Astrocyte (in vitro differentiated cells and primary cell): ENCODE data around the gene GIMAP7. TPM values are rescaled to one million over a fixed set of nuclear protein-coding genes. Genes with fewer than 3 reads are reported as not detected.
"Not testable (repeated sequence)": the region's sequence is repeated elsewhere in the genome, so short reads cannot be mapped to it uniquely, and the experiment has no call there.

Experiments used
- DNase-seq: peaks from one replicate; pipeline ENCODE4 v3.0.0-alpha.2; 2010; ENCODE audit warnings: low read depth
- FAIRE-seq: peaks from 2 replicates; lab custom pipeline; 2011; peaks lifted over from hg19 to GRCh38; lab: Jason Lieb, UNC
- H2AFZ ChIP-seq: 2 replicates; pipeline ENCODE4 v1.6.0; 2012; ENCODE audit warnings: low read depth, low read length, inconsistent platforms
- H3K27ac ChIP-seq: 2 replicates; pipeline ENCODE4 v1.5.1; 2011; ENCODE audit warnings: low read depth, low read length, inconsistent platforms
- H3K27me3 ChIP-seq: 2 replicates; pipeline ENCODE4 v1.6.0; 2011; ENCODE audit warnings: low read length, inconsistent platforms; ENCODE audit not compliant: insufficient read depth
- H3K36me3 ChIP-seq: 2 replicates; pipeline ENCODE4 v1.5.1; 2011; ENCODE audit warnings: low read length, inconsistent platforms; ENCODE audit not compliant: insufficient read depth
- H3K4me1 ChIP-seq: 2 replicates; pipeline ENCODE4 v1.5.1; 2011; ENCODE audit warnings: low read length, inconsistent platforms; ENCODE audit not compliant: insufficient read depth
- H3K4me2 ChIP-seq: 2 replicates; pipeline ENCODE4 v1.6.0; 2012; ENCODE audit warnings: low read length, inconsistent platforms
- H3K4me3 ChIP-seq: 2 replicates; pipeline ENCODE4 v1.5.1; 2011; ENCODE audit warnings: low read depth, mild to moderate bottlenecking, low read length, inconsistent platforms; ENCODE audit not compliant: insufficient read depth
- H3K79me2 ChIP-seq: 2 replicates; pipeline ENCODE4 v1.6.0; 2012; ENCODE audit warnings: mild to moderate bottlenecking, low read length, inconsistent platforms; ENCODE audit not compliant: insufficient read depth
- H3K9ac ChIP-seq: 2 replicates; pipeline ENCODE4 v1.6.0; 2012; ENCODE audit warnings: mild to moderate bottlenecking, low read length, inconsistent platforms
- H3K9me3 ChIP-seq: 2 replicates; pipeline ENCODE4 v1.5.1; 2012; ENCODE audit warnings: low read depth, mild to moderate bottlenecking, low read length, inconsistent platforms; ENCODE audit not compliant: insufficient read depth
- H4K20me1 ChIP-seq: 2 replicates; pipeline ENCODE4 v1.6.0; 2012; ENCODE audit warnings: low read length, inconsistent platforms; ENCODE audit not compliant: insufficient read depth
- H3K27ac Mint-ChIP-seq: one replicate; pipeline ENCODE4 v1.8.0; 2021; ENCODE audit warnings: mild to moderate bottlenecking, mixed read lengths; ENCODE audit not compliant: unreplicated experiment
- H3K27me3 Mint-ChIP-seq: one replicate; pipeline ENCODE4 v1.8.0; 2021; ENCODE audit warnings: low read depth, mixed read lengths; ENCODE audit not compliant: unreplicated experiment
- H3K36me3 Mint-ChIP-seq: one replicate; pipeline ENCODE4 v1.8.0; 2021; ENCODE audit warnings: low read depth, mixed read lengths; ENCODE audit not compliant: unreplicated experiment
- H3K4me1 Mint-ChIP-seq: one replicate; pipeline ENCODE4 v1.8.0; 2021; ENCODE audit warnings: low read depth, mixed read lengths; ENCODE audit not compliant: unreplicated experiment
- H3K4me3 Mint-ChIP-seq: one replicate; pipeline ENCODE4 v1.8.0; 2021; ENCODE audit warnings: mild to moderate bottlenecking, moderate library complexity, mixed read lengths; ENCODE audit not compliant: unreplicated experiment
- H3K9me3 Mint-ChIP-seq: one replicate; pipeline ENCODE4 v1.8.0; 2021; ENCODE audit warnings: mild to moderate bottlenecking, mixed read lengths; ENCODE audit not compliant: unreplicated experiment
- CTCF ChIP-seq: IDR thresholded peaks from 2 replicates; pipeline ENCODE4 v1.5.1; 2011; ENCODE audit warnings: low read depth, mild to moderate bottlenecking, inconsistent platforms, low read length, moderate library complexity; ENCODE audit not compliant: insufficient read depth
- EZH2 ChIP-seq: IDR thresholded peaks from 2 replicates; pipeline ENCODE4 v1.6.1; 2012; ENCODE audit warnings: mild to moderate bottlenecking, low read length, inconsistent platforms; ENCODE audit not compliant: insufficient read depth
- total RNA-seq: library from RNA; stranded (reverse); gene quantifications from 2 replicates; pipeline ENCODE4 v1.2.1, GENCODE V29; 2021

GIMAP7 gene
- total RNA-seq, 1 donor from 2014 or later: not detected

- H2AFZ ChIP-seq, H3K79me2 ChIP-seq, DNase-seq, H3K27me3 Mint-ChIP-seq, H3K4me3 ChIP-seq, H3K27ac ChIP-seq, H3K4me1 ChIP-seq, H3K27me3 ChIP-seq, H3K27ac Mint-ChIP-seq, H3K4me3 Mint-ChIP-seq, H3K36me3 ChIP-seq, H3K9ac ChIP-seq, H3K4me2 ChIP-seq, H3K9me3 Mint-ChIP-seq, H4K20me1 ChIP-seq, H3K9me3 ChIP-seq, FAIRE-seq, H3K4me1 Mint-ChIP-seq, H3K36me3 Mint-ChIP-seq: not testable (repeated sequence)
Measured at GRCh38 chr7:150484071-150484470, 30.6 kb upstream of the GIMAP7 start.

- FAIRE-seq (no peak), DNase-seq (no peak)
- H3K4me2 ChIP-seq: no peak overlapping the region
- Mint-ChIP-seq H3K36me3 (no peaks in the 10 kb centered on the region), H3K4me1 (no peaks in the 10 kb centered on the region), H3K27me3 (no peaks in the 10 kb centered on the region), H3K27ac (no peak overlapping the region), H3K9me3 (no peaks in the 10 kb centered on the region), H3K4me3 (no peak overlapping the region)
- H2AFZ ChIP-seq: no peak overlapping the region
- no peak overlapping the region for H3K9ac ChIP-seq
- no peaks in the 10 kb centered on the region for H4K20me1 ChIP-seq
- no peaks in the 10 kb centered on the region for H3K36me3 ChIP-seq
- H3K4me1 ChIP-seq: no peaks in the 10 kb centered on the region
- no peaks in the 10 kb centered on the region for H3K79me2 ChIP-seq
- no peak overlapping the region for H3K27ac ChIP-seq
- no peak overlapping the region for H3K4me3 ChIP-seq
- H3K27me3 ChIP-seq: no peaks in the 10 kb centered on the region
- no peaks in the 10 kb centered on the region for H3K9me3 ChIP-seq
- no peak for TF ChIP-seq EZH2
- TF ChIP-seq CTCF: no peak
Measured at GRCh38 chr7:150487625-150488024, 27.0 kb upstream of the GIMAP7 start.

- H3K4me3 Mint-ChIP-seq: no peak overlapping the region
- TF ChIP-seq EZH2 (no peak), CTCF (no peak)
- no peak overlapping the region for H3K4me2 ChIP-seq
- H3K27me3 ChIP-seq: no peaks in the 10 kb centered on the region
- no peak for DNase-seq
- no peaks in the 10 kb centered on the region for H3K9me3 ChIP-seq
- H3K36me3 ChIP-seq: no peaks in the 10 kb centered on the region
- FAIRE-seq: no peak
- no peak overlapping the region for H3K4me3 ChIP-seq
- H3K27ac Mint-ChIP-seq: no peak overlapping the region
- H3K9ac ChIP-seq: no peak overlapping the region
- no peaks in the 10 kb centered on the region for H4K20me1 ChIP-seq
- H3K4me1 ChIP-seq: no peaks in the 10 kb centered on the region
- H3K4me1 Mint-ChIP-seq: no peaks in the 10 kb centered on the region
- H3K27ac ChIP-seq: no peak overlapping the region
- no peaks in the 10 kb centered on the region for H3K9me3 Mint-ChIP-seq
- no peaks in the 10 kb centered on the region for H3K36me3 Mint-ChIP-seq
- H3K27me3 Mint-ChIP-seq: no peaks in the 10 kb centered on the region
- no peak overlapping the region for H2AFZ ChIP-seq
- no peaks in the 10 kb centered on the region for H3K79me2 ChIP-seq
Measured at GRCh38 chr7:150489782-150490181, 24.9 kb upstream of the GIMAP7 start.

GRCh38 chr7:150493442-150493841, 21.2 kb upstream of the GIMAP7 start:
- not testable (repeated sequence) for H3K27me3 Mint-ChIP-seq, H3K4me1 ChIP-seq, H2AFZ ChIP-seq, H3K27me3 ChIP-seq, H3K27ac Mint-ChIP-seq, H3K79me2 ChIP-seq, DNase-seq, H3K9me3 ChIP-seq, H3K4me2 ChIP-seq, H3K27ac ChIP-seq, FAIRE-seq, H3K4me3 ChIP-seq, H3K4me1 Mint-ChIP-seq, H3K9ac ChIP-seq, H3K36me3 Mint-ChIP-seq, H3K9me3 Mint-ChIP-seq, H4K20me1 ChIP-seq, H3K4me3 Mint-ChIP-seq, H3K36me3 ChIP-seq
